Spleen (tissue), 11 donors: Measurements from ENCODE around the gene SLC66A1. TPM values are rescaled to one million over a fixed set of nuclear protein-coding genes. Genes with fewer than 3 reads are reported as not detected.

Source experiments
- DNase-seq: peaks from one replicate; pipeline ENCODE4 v3.0.0-alpha.2; 2020
- H3K27ac ChIP-seq, 8 donors: fragments of 200-600 bp; sonication (generic) in 7 of 8; 1 replicate in 4 of 8; 2 replicates in 4 of 8; pipeline versions ENCODE4 v1.5.0 to v1.8.0; 2016 to 2021; ENCODE audit warnings: inconsistent platforms in 4 of 8, mild to moderate bottlenecking in 4 of 8, moderate library complexity in 1 of 8
- H3K27me3 ChIP-seq, 7 donors: fragments of 200-600 bp; sonication (generic) in 6 of 7; replicated peaks in 1 of 7; 1 replicate in 4 of 7; 2 replicates in 3 of 7; pipeline versions ENCODE4 v1.5.0 to v1.8.0; 2016 to 2021; ENCODE audit warnings: inconsistent platforms in 3 of 7, mild to moderate bottlenecking in 1 of 7
- H3K36me3 ChIP-seq, 6 donors: fragments of 200-600 bp; sonication (generic) in 5 of 6; 1 replicate in 4 of 6; 2 replicates in 2 of 6; pipeline versions ENCODE4 v1.5.0 to v1.8.0; 2016 to 2021; ENCODE audit warnings: inconsistent platforms in 2 of 6
- H3K4me1 ChIP-seq, 6 donors: fragments of 200-600 bp; sonication (generic) in 5 of 6; 1 replicate in 3 of 6; 2 replicates in 3 of 6; pipeline versions ENCODE4 v1.5.0 to v1.8.0; 2016 to 2021; ENCODE audit warnings: inconsistent platforms in 3 of 6
- H3K4me3 ChIP-seq, 8 donors: fragments of 200-600 bp; sonication (generic) in 7 of 8; 1 replicate in 4 of 8; 2 replicates in 4 of 8; pipeline versions ENCODE4 v1.5.0 to v1.8.0; 2016 to 2021; ENCODE audit warnings: inconsistent platforms in 4 of 8, mild to moderate bottlenecking in 4 of 8, moderate library complexity in 2 of 8
- H3K9me3 ChIP-seq, 8 donors: fragments of 200-600 bp; sonication (generic) in 7 of 8; 1 replicate in 4 of 8; 2 replicates in 4 of 8; pipeline versions ENCODE4 v1.5.0 to v1.8.0; 2016 to 2021; ENCODE audit warnings: inconsistent platforms in 4 of 8
- CTCF ChIP-seq, 11 experiments: fragments of 200-600 bp in 7 of 11; fragments of 450-650 bp in 4 of 11; sonication (generic) in 4 of 11; IDR thresholded peaks in 8 of 11; conservative IDR thresholded peaks in 3 of 11; 1 replicate in 7 of 11; 2 replicates in 4 of 11; pipeline versions ENCODE4 v1.4.0 to v1.8.0; 2016 to 2021; ENCODE audit warnings: antibody characterized with exemption in 11 of 11, inconsistent platforms in 4 of 11, mild to moderate bottlenecking in 1 of 11
- POLR2A ChIP-seq, 3 donors: fragments of 450-650 bp; IDR thresholded peaks; one replicate each; pipeline ENCODE4 v1.5.1; 2017; ENCODE audit warnings: antibody characterized with exemption in 3 of 3, mild to moderate bottlenecking in 1 of 3
- POLR2AphosphoS5 ChIP-seq, 3 donors: sonication (generic); formaldehyde crosslinking; IDR thresholded peaks; one replicate each; pipeline ENCODE4 v1.5.1; 2017; ENCODE audit warnings: antibody characterized with exemption in 3 of 3
- WGBS, 5 donors: extraction: QIAGEN DNeasy Blood & Tissue Kit in 3 of 5; methylation state at CpG; one replicate each; pipeline versions ENCODE4 v1.1.5 to v1.1.7; 2013 to 2018; 5-methylcytosine and 5-hydroxymethylcytosine counted together
- intact Hi-C: fragments of 100-400 bp; cut with DNase I; formaldehyde crosslinking; loops from one replicate; pipeline ENCODE4 v1.15.0; 2023; ENCODE audit warnings: low total_unique reads
- polyA plus RNA-seq, 3 donors: library from polyadenylated mRNA; stranded (reverse); fragments of 200-250 nt; gene quantifications; one replicate each; pipeline ENCODE4 v1.2.1, GENCODE V29; 2013
- total RNA-seq, 7 donors: library from RNA; depleted of rRNA in 3 of 7; stranded (reverse); fragments of >200 nt in 3 of 7; fragmentation: NEBNext Ultra II Directional in 4 of 7; extraction: Animal tissue kit (Norgen Biotek cat#: 25700) in 4 of 7; gene quantifications; one replicate each; pipeline versions ENCODE4 v1.1.0 to v1.2.1, GENCODE V29; 2016 to 2021
- donor health status: healthy with polysubstance abuse.
- donor health status: DM: no; HTN: no; CAD: no; lungs with moderate emphysema.
- donor health status: DM: no; HTN: no; CAD: no.
- donor health status: Bipolar disorder and iron deficiency.
- donor health status: healthy.
- donor health status: DM: no; HTN: no; CAD: no.
- donor health status: DM: yes; HTN: yes; CAD: no.

The SLC66A1 gene
- total and polyA plus RNA-seq, 10 donors: 9.6 to 20.9 (median 13.9) TPM

- H3K4me3 ChIP-seq: no peak overlapping the region
- H3K27ac ChIP-seq: no peak overlapping the region
- TF ChIP-seq POLR2AphosphoS5 (IDR thresholded peaks at IDR 0.05) (peak; percentile 23 to 70 (median 36)), POLR2A (IDR thresholded peaks at IDR 0.05) (no peak)
- H3K27me3 ChIP-seq: no peaks in the 10 kb centered on the region
- 67 to 87% (median 76%) methylated on average over 19 to 32 of the region's 32 CpGs for WGBS, 5 donors
- intact Hi-C loops: no loop called here
- H3K9me3 ChIP-seq: no peaks in the 10 kb centered on the region
- peaks cover 0 to 98% (median 51%) of the 10 kb centered on the region in 6 donors for H3K36me3 ChIP-seq
- no peaks in the 10 kb centered on the region for H3K4me1 ChIP-seq
- DNase-seq: no peak
These were observed 14.0 kb downstream of the SLC66A1 start for GRCh38 chr1:19325958-19326747.

- 75 to 94% (median 87%) methylated on average over 6 of the region's 6 CpGs for WGBS, 5 donors
- no peak for TF ChIP-seq CTCF (IDR thresholded peaks at IDR 0.05 in 8 of 11, conservative IDR thresholded peaks at IDR 0.05 in 3 of 11)
- no peak for TF ChIP-seq POLR2AphosphoS5 (IDR thresholded peaks at IDR 0.05)
- no peak for TF ChIP-seq POLR2A (IDR thresholded peaks at IDR 0.05)
These were observed 14.6 kb downstream of the SLC66A1 start for GRCh38 chr1:19326748-19327065.

GRCh38 chr1:19327301-19327700, 15.2 kb downstream of the SLC66A1 start:
- no peak for DNase-seq
- no peak overlapping the region for H3K27ac ChIP-seq
- H3K4me3 ChIP-seq: no peak overlapping the region
- H3K4me1 ChIP-seq: no peaks in the 10 kb centered on the region
- no peaks in the 10 kb centered on the region for H3K9me3 ChIP-seq
- intact Hi-C loops: no loop called here
- WGBS, 5 donors: 88 to 94% (median 92%) methylated on average over 16 of the region's 16 CpGs
- no peaks in the 10 kb centered on the region for H3K27me3 ChIP-seq
- H3K36me3 ChIP-seq: peaks cover 0 to 98% (median 51%) of the 10 kb centered on the region in 6 donors
- no peak for TF ChIP-seq CTCF (IDR thresholded peaks at IDR 0.05 in 8 of 11, conservative IDR thresholded peaks at IDR 0.05 in 3 of 11)
- no peak for TF ChIP-seq POLR2A (IDR thresholded peaks at IDR 0.05)
- TF ChIP-seq POLR2AphosphoS5 (IDR thresholded peaks at IDR 0.05): peak in 1 of 3 donors; percentile 62

More at GRCh38 chr1:19326748-19327065, 14.6 kb downstream of the SLC66A1 start:
- intact Hi-C loops: no loop called here
- no peaks in the 10 kb centered on the region for H3K9me3 ChIP-seq
- peaks cover 0 to 98% (median 51%) of the 10 kb centered on the region in 6 donors for H3K36me3 ChIP-seq
- H3K27ac ChIP-seq: no peak overlapping the region
- no peak overlapping the region for H3K4me3 ChIP-seq
- no peaks in the 10 kb centered on the region for H3K4me1 ChIP-seq
- no peak for DNase-seq
- H3K27me3 ChIP-seq: no peaks in the 10 kb centered on the region

GRCh38 chr1:19327736-19328135, 15.6 kb downstream of the SLC66A1 start:
- Histone ChIP-seq H3K27ac (no peak overlapping the region), H3K36me3 (peaks cover 0 to 98% (median 51%) of the 10 kb centered on the region in 6 donors), H3K27me3 (no peaks in the 10 kb centered on the region), H3K9me3 (no peaks in the 10 kb centered on the region), H3K4me3 (no peak overlapping the region), H3K4me1 (no peaks in the 10 kb centered on the region)
- WGBS, 5 donors: 83 to 92% (median 88%) methylated on average over 9 of the region's 9 CpGs
- no peak for TF ChIP-seq POLR2A (IDR thresholded peaks at IDR 0.05)
- DNase-seq: no peak
- intact Hi-C loops: no loop called here

- no peaks in the 10 kb centered on the region for H3K4me1 ChIP-seq
- no peak overlapping the region for H3K4me3 ChIP-seq
- peaks cover 0 to 98% (median 49%) of the 10 kb centered on the region in 6 donors for H3K36me3 ChIP-seq
- H3K9me3 ChIP-seq: no peaks in the 10 kb centered on the region
- intact Hi-C loops: no loop called here
- 75 to 96% (median 94%) methylated on average over 2 to 18 of the region's 18 CpGs for WGBS, 5 donors
- TF ChIP-seq CTCF (IDR thresholded peaks at IDR 0.05 in 8 of 11, conservative IDR thresholded peaks at IDR 0.05 in 3 of 11): no peak
- TF ChIP-seq POLR2AphosphoS5 (IDR thresholded peaks at IDR 0.05): peak in 1 of 3 donors; percentile 75
- no peak overlapping the region for H3K27ac ChIP-seq
- DNase-seq: no peak
- no peaks in the 10 kb centered on the region for H3K27me3 ChIP-seq
These were observed 16.4 kb downstream of the SLC66A1 start for GRCh38 chr1:19328486-19328885.
